CD4-positive, alpha-beta T cell (primary cell): ENCODE data around the gene NRSN2. TPM values are rescaled to one million over a fixed set of nuclear protein-coding genes. Genes with fewer than 3 reads are reported as not detected.
"Not testable (repeated sequence)": the region's sequence is repeated elsewhere in the genome, so short reads cannot be mapped to it uniquely, and the experiment has no call there.

Experiments used
- ATAC-seq: fragments of 200-7000 bp; cut with Tn5 transposase; one replicate; pipeline ENCODE4 v1.10.0; 2022; ENCODE audit warnings: mild to moderate bottlenecking; ENCODE audit not compliant: poor library complexity
- CTCF ChIA-PET: fragments of 350-600 bp; sonication (Branson Sonifier 250); formaldehyde crosslinking; loops from one replicate; lab custom pipeline; 2021; ENCODE audit warnings: antibody characterized with exemption, inconsistent platforms; lab: Charles Lee
- POLR2A ChIA-PET: fragments of 350-600 bp; sonication (Branson Sonifier 250); formaldehyde crosslinking; loops from one replicate; lab custom pipeline; 2021; ENCODE audit warnings: antibody characterized with exemption, inconsistent platforms; lab: Charles Lee
- DNase-seq, 14 experiments: peaks; one replicate each; pipeline ENCODE4 v3.0.0-alpha.2; 2013 to 2020; ENCODE audit warnings: mixed read lengths in 2 of 14
- H3K27ac ChIP-seq, 2 donors: one replicate each; pipeline versions ENCODE4 v1.5.1 to v1.7.0; 2013; ENCODE audit warnings: low read length in 2 of 2, low read depth in 1 of 2, mild to moderate bottlenecking in 1 of 2
- H3K27me3 ChIP-seq, 2 experiments: 1 replicate in 1 of 2; 2 replicates in 1 of 2; pipeline versions ENCODE4 v1.6.1 to v1.7.0; 2013; ENCODE audit warnings: low read length in 2 of 2, control low read depth in 1 of 2, mild to moderate bottlenecking in 1 of 2, moderate library complexity in 1 of 2; ENCODE audit not compliant: insufficient read depth in 2 of 2, control insufficient read depth in 1 of 2
- H3K36me3 ChIP-seq: one replicate; pipeline ENCODE4 v1.6.1; 2013; ENCODE audit warnings: low read length, control low read depth; ENCODE audit not compliant: insufficient read depth
- H3K4me1 ChIP-seq: one replicate; pipeline ENCODE4 v1.6.1; 2013; ENCODE audit warnings: low read length, control low read depth; ENCODE audit not compliant: insufficient read depth
- H3K4me3 ChIP-seq: one replicate; pipeline ENCODE4 v1.5.1; 2013; ENCODE audit warnings: mild to moderate bottlenecking, low read length, moderate library complexity
- H3K9me3 ChIP-seq, 2 experiments: 1 replicate in 1 of 2; 2 replicates in 1 of 2; pipeline versions ENCODE4 v1.6.1 to v1.7.0; 2013; ENCODE audit warnings: low read length in 2 of 2, mild to moderate bottlenecking in 2 of 2, control low read depth in 1 of 2, moderate library complexity in 1 of 2; ENCODE audit not compliant: control insufficient read depth in 1 of 2, insufficient read depth in 1 of 2
- H3K27ac Mint-ChIP-seq: one replicate; pipeline ENCODE4 v1.8.0; 2020; ENCODE audit warnings: mixed read lengths
- H3K27me3 Mint-ChIP-seq: one replicate; pipeline ENCODE4 v1.8.0; 2021; ENCODE audit warnings: mixed read lengths
- H3K36me3 Mint-ChIP-seq: one replicate; pipeline ENCODE4 v1.8.0; 2021; ENCODE audit warnings: low read depth, mixed read lengths
- H3K4me1 Mint-ChIP-seq: one replicate; pipeline ENCODE4 v1.8.0; 2021; ENCODE audit warnings: low read depth, mixed read lengths
- H3K4me3 Mint-ChIP-seq: one replicate; pipeline ENCODE4 v1.8.0; 2020; ENCODE audit warnings: mild to moderate bottlenecking, mixed read lengths
- H3K9me3 Mint-ChIP-seq: one replicate; pipeline ENCODE4 v1.8.0; 2020; ENCODE audit warnings: mixed read lengths
- intact Hi-C, 2 experiments: fragments of 100-400 bp; cut with DNase I in 1 of 2; cut with micrococcal nuclease in 1 of 2; formaldehyde crosslinking; loops; one replicate each; pipeline versions ENCODE4 v1.15.1 to v1.9.0; 2023 to 2025; cut with DNase I, micrococcal nuclease
- total RNA-seq, 174 experiments: library from RNA in 2 of 174; stranded (reverse) in 2 of 174; gene quantifications; one replicate each; pipeline ENCODE4 v1.2.3 and lab custom pipeline; 2021 to 2026
- TF ChIP-seq, protein P1 (sequence below): fragments of 200-600 bp; IDR thresholded peaks from one replicate; pipeline ENCODE4 v1.8.0; 2022; ENCODE audit warnings: antibody characterized with exemption, mild to moderate bottlenecking

The NRSN2 gene
- total RNA-seq, 2 experiments from 2014 or later, result 0.69 to 1.3 TPM

DNA sequence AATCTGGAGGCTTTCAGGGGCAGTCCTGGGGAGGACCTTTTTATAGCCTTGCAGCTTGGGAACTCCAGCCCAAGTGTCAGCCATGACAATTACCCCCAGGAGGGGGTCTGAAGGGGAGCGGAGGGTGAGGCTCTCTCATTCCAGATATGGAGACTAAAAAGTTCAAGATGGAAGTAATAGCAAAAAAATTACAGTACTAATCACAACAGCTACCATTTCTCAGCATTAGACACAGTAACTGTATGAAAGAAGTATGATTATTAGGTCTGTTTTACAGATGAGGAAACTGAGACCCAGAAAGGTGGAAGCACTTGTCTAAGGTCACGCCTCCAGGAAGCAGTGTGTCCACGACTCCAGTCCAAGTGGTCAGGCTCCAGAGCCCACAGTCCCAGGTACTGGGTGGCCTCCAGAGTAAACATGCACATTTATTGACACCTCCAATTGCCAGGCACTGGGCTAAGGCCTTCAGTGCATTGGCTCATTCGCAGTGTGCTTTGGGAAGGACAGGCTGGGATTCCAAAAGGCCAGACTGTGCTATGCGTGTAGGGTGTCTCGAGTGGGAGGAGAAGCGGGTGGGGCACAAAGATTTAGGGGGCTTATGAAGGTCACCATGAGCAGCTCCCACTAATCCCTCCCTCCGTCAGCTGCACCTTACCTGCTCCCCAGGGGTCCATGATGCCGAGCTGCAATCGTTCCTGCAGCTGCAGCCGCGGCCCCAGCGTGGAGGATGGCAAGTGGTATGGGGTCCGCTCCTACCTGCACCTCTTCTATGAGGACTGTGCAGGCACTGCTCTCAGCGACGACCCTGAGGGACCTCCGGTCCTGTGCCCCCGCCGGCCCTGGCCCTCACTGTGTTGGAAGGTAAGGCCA, 2.3 kb downstream of the NRSN2 start:
- Histone ChIP-seq H3K4me3 (no peak overlapping the region), H3K27ac (no peak overlapping the region), H3K36me3 (no peaks in the 10 kb centered on the region), H3K27me3 (no peaks in the 10 kb centered on the region), H3K9me3 (no peaks in the 10 kb centered on the region), H3K4me1 (peaks cover 26% of the 10 kb centered on the region)
- CTCF ChIA-PET, result no interaction called here
- intact Hi-C loops, result no loop called here
- no peak overlapping the region for H3K27ac Mint-ChIP-seq
- H3K9me3 Mint-ChIP-seq, result no peaks in the 10 kb centered on the region
- no peak for ATAC-seq
- H3K4me1 Mint-ChIP-seq, result peaks cover 14% of the 10 kb centered on the region
- no peaks in the 10 kb centered on the region for H3K27me3 Mint-ChIP-seq
- peak overlapping the region; percentile 91 for H3K4me3 Mint-ChIP-seq
- peaks cover 4% of the 10 kb centered on the region for H3K36me3 Mint-ChIP-seq
- POLR2A ChIA-PET, result no interaction called here
- TF ChIP-seq, protein P1, sequence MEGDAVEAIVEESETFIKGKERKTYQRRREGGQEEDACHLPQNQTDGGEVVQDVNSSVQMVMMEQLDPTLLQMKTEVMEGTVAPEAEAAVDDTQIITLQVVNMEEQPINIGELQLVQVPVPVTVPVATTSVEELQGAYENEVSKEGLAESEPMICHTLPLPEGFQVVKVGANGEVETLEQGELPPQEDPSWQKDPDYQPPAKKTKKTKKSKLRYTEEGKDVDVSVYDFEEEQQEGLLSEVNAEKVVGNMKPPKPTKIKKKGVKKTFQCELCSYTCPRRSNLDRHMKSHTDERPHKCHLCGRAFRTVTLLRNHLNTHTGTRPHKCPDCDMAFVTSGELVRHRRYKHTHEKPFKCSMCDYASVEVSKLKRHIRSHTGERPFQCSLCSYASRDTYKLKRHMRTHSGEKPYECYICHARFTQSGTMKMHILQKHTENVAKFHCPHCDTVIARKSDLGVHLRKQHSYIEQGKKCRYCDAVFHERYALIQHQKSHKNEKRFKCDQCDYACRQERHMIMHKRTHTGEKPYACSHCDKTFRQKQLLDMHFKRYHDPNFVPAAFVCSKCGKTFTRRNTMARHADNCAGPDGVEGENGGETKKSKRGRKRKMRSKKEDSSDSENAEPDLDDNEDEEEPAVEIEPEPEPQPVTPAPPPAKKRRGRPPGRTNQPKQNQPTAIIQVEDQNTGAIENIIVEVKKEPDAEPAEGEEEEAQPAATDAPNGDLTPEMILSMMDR, result no peak
- DNase-seq, result no peak

DNA sequence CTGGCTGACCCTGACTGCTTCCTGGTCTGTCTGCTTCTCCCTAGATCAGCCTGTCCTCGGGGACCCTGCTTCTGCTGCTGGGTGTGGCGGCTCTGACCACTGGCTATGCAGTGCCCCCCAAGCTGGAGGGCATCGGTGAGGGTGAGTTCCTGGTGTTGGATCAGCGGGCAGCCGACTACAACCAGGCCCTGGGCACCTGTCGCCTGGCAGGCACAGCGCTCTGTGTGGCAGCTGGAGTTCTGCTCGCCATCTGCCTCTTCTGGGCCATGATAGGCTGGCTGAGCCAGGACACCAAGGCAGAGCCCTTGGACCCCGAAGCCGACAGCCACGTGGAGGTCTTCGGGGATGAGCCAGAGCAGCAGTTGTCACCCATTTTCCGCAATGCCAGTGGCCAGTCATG, 6.3 kb downstream of the NRSN2 start:
- H3K36me3 ChIP-seq, result no peaks in the 10 kb centered on the region
- TF ChIP-seq, protein P1, result no peak
- no peaks in the 10 kb centered on the region for H3K9me3 ChIP-seq
- intact Hi-C loops, result loop anchor here in 1 of 2 experiments (5.0 kb wide), 1 partner anchor 314 kb away; no protein-coding TSS in a partner anchor
- peaks cover 4% of the 10 kb centered on the region for H3K4me1 Mint-ChIP-seq
- H3K4me1 ChIP-seq, result peaks cover 13% of the 10 kb centered on the region
- DNase-seq (no peak), ATAC-seq (no peak)
- H3K9me3 Mint-ChIP-seq, result no peaks in the 10 kb centered on the region
- no peak overlapping the region for H3K27ac Mint-ChIP-seq
- H3K4me3 Mint-ChIP-seq, result no peak overlapping the region
- POLR2A ChIA-PET, result no interaction called here
- H3K36me3 Mint-ChIP-seq, result peaks cover 2% of the 10 kb centered on the region
- no peaks in the 10 kb centered on the region for H3K27me3 Mint-ChIP-seq
- CTCF ChIA-PET, result interaction anchor here (1.3 kb wide), 1 partner anchor 78 kb away, joined by 4 read pairs; no protein-coding TSS in a partner anchor
- no peak overlapping the region for H3K27ac ChIP-seq
- H3K4me3 ChIP-seq, result no peak overlapping the region
- H3K27me3 ChIP-seq, result no peaks in the 10 kb centered on the region

DNA sequence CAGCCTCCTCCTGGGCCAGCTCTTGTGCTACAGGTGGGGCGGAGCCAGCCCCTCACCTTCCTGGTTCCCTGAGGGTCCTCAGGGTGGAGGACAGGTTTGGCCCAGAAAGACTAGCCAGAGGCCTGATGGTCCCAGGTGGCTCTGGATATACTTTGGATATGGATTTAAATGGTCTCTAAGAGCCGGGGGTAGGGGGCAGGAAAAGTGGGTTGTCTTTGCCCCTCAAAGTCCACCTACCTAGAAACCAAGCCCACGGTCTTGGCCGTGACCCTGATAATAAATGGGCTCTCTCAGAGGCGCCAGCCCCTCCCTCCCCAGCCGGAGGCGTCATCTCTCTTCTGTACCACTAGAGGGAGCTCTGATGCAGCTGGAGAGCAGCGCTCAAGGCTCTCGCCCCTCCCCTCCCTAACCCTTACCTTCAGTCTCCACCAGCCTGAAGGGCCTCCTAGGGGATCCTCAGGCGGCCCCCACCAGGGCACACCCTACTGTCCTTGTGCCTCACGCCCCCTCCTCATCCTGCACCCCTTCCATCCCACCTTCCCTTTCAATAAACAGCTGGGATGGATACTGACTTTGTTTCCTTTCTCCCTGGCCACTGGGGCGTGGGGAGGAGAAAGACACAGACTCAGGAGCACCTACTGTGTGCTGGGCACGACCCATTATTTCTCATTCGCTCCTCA, 7.5 kb downstream of the NRSN2 start:
- H3K27ac Mint-ChIP-seq, result no peak overlapping the region
- intact Hi-C loops, result loop anchor here (1.0 to 5.0 kb wide), 7 partner anchors 52 to 314 kb away; no protein-coding TSS in a partner anchor
- H3K4me1 Mint-ChIP-seq, result no peaks in the 10 kb centered on the region
- H3K27me3 ChIP-seq, result no peaks in the 10 kb centered on the region
- no peaks in the 10 kb centered on the region for H3K36me3 Mint-ChIP-seq
- DNase-seq, result peak; percentile 64 to 91 (median 74)
- H3K4me3 ChIP-seq, result no peak overlapping the region
- TF ChIP-seq, protein P1, result peak; percentile 96
- H3K4me3 Mint-ChIP-seq, result no peak overlapping the region
- ATAC-seq, result peak; percentile 100
- ChIA-PET CTCF (interaction anchor here (0.6 to 2.1 kb wide), 13 partner anchors 8 to 291 kb away, joined by 3 to 14 read pairs (median 4); no protein-coding TSS in a partner anchor), POLR2A (no interaction called here)
- H3K27ac ChIP-seq, result no peak overlapping the region
- no peaks in the 10 kb centered on the region for H3K9me3 Mint-ChIP-seq
- H3K4me1 ChIP-seq, result peaks cover 8% of the 10 kb centered on the region
- no peaks in the 10 kb centered on the region for H3K36me3 ChIP-seq
- H3K9me3 ChIP-seq, result no peaks in the 10 kb centered on the region
- H3K27me3 Mint-ChIP-seq, result no peaks in the 10 kb centered on the region

DNA sequence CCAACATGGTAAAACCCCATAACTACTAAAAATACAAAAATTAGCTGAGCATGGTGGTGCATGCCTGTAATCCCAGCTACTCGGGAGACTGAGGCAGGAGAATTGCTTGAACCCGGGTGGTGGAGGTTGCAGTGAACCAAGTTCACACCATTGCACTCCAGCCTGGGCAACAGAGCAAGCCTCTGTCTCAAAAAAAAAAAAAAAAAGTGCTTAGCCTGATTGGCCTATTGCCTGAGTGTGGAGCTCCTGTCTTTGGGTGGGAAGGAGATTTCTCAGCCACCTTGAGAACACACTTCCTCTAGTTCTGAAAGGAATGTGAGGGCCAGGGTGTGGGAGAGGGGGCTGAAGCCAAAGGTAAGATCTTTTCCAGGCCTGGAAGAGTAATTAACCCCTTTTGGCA, 9.2 kb downstream of the NRSN2 start:
- H3K27me3 ChIP-seq, POLR2A ChIA-PET, CTCF ChIA-PET, H3K36me3 ChIP-seq, H3K27ac Mint-ChIP-seq, H3K4me3 ChIP-seq, ATAC-seq, H3K9me3 Mint-ChIP-seq, H3K27ac ChIP-seq, H3K4me3 Mint-ChIP-seq, H3K4me1 Mint-ChIP-seq, DNase-seq, H3K27me3 Mint-ChIP-seq, H3K4me1 ChIP-seq, H3K9me3 ChIP-seq, H3K36me3 Mint-ChIP-seq: not testable (repeated sequence)
- intact Hi-C loops, result loop anchor here in 1 of 2 experiments (5.0 kb wide), 1 partner anchor 291 kb away; no protein-coding TSS in a partner anchor
